Stimulated activated CD8-positive, alpha-beta memory T cell treated with anti-CD3 and anti-CD28 coated beads, Interleukin-7, amount 100 ng/mL, for 4 hours (primary cell): ENCODE results near the gene STX16.
"Not testable (repeated sequence)": the region's sequence is repeated elsewhere in the genome, so short reads cannot be mapped to it uniquely, and the experiment has no call there.

ENCODE experiments used
- DNase-seq, 2 donors: peaks; one replicate each; pipeline ENCODE4 v3.0.0-alpha.2; 2020; ENCODE audit warnings: low read depth in 2 of 2

Gene STX16

GRCh38 chr20:58722877-58723627 is 72.0 kb downstream of the STX16 start:
- DNase-seq: no peak

- DNase-seq: no peak
These were observed 72.5 kb downstream of the STX16 start for GRCh38 chr20:58723628-58723984.

GRCh38 chr20:58726156-58726555 is 75.1 kb downstream of the STX16 start:
- DNase-seq: not testable (repeated sequence)
